ENCODE measurements around the gene ACAP3. TPM values are rescaled to one million over a fixed set of nuclear protein-coding genes. Genes with fewer than 3 reads are reported as not detected.

Gene ACAP3
- total RNA-seq: 10 to 100 TPM; 19.7 to 33.4 (median 26.9) TPM

- Histone ChIP-seq H3K4me3 (peak within 1 kb of the TSS; percentile 78 to 86 (median 80)), H3K27me3 (no peaks in the 10 kb centered on the region), H3K4me1 (peaks cover 25 to 34% of the 10 kb centered on the region in 2 donors), H3K36me3 (peaks cover 5% of the 10 kb centered on the region), H3K27ac (peak within 1 kb of the TSS; percentile 90 to 93), H3K9me3 (no peaks in the 10 kb centered on the region)
- peak; percentile 83 to 86 for DNase-seq (ENCODE audit: low spot score in 2 of 2)
- peak in 2 of 3 donors; percentile 10 to 17 for TF ChIP-seq CTCF (IDR thresholded peaks at IDR 0.05)
- no peak for TF ChIP-seq POLR2A (IDR thresholded peaks at IDR 0.05)
- TF ChIP-seq POLR2AphosphoS5 (IDR thresholded peaks at IDR 0.05): peak; percentile 56 to 85 (median 75)
- intact Hi-C loops (cut with DNase I; ENCODE audit: low total_unique reads): no loop called here
Observed at GRCh38 chr1:1307923-1308755, at the start of gene ACAP3, which contains the start of gene PUSL1. ACAP3 (minus strand) TSS chr1:1307930; CDS start chr1:1307815, 115 bp downstream. PUSL1 (plus strand) TSS chr1:1308597; CDS start chr1:1308644, 47 bp downstream.

GRCh38 chr1:1356796-1357401 is 49.2 kb upstream of the ACAP3 start:
- intact Hi-C loops (cut with DNase I; ENCODE audit: low total_unique reads): no loop called here
- Histone ChIP-seq H3K27me3 (no peaks in the 10 kb centered on the region), H3K4me1 (peaks cover 28 to 35% of the 10 kb centered on the region in 2 donors), H3K27ac (peak overlapping the region; percentile 92 to 98), H3K4me3 (peak overlapping the region; percentile 70 to 76 (median 71)), H3K36me3 (no peaks in the 10 kb centered on the region), H3K9me3 (no peaks in the 10 kb centered on the region)
- no peak for TF ChIP-seq POLR2AphosphoS5 (IDR thresholded peaks at IDR 0.05)
- no peak for TF ChIP-seq POLR2A (IDR thresholded peaks at IDR 0.05)
- TF ChIP-seq CTCF (IDR thresholded peaks at IDR 0.05): no peak
- no peak for DNase-seq (ENCODE audit: low spot score in 2 of 2)

- Histone ChIP-seq H3K27ac (peak overlapping the region; percentile 92 to 98), H3K36me3 (no peaks in the 10 kb centered on the region), H3K4me1 (peaks cover 27 to 29% of the 10 kb centered on the region in 2 donors), H3K27me3 (no peaks in the 10 kb centered on the region), H3K4me3 (peak overlapping the region; percentile 70 to 76 (median 71)), H3K9me3 (no peaks in the 10 kb centered on the region)
- intact Hi-C loops (cut with DNase I; ENCODE audit: low total_unique reads): no loop called here
- no peak for DNase-seq (ENCODE audit: low spot score in 2 of 2)
- TF ChIP-seq POLR2AphosphoS5 (IDR thresholded peaks at IDR 0.05) (no peak), CTCF (IDR thresholded peaks at IDR 0.05) (no peak)
Observed at GRCh38 chr1:1356166-1356795, 48.6 kb upstream of the ACAP3 start.

GRCh38 chr1:1355416-1355815 is 47.7 kb upstream of the ACAP3 start:
- Histone ChIP-seq H3K9me3 (no peaks in the 10 kb centered on the region), H3K36me3 (no peaks in the 10 kb centered on the region), H3K4me1 (peaks cover 20 to 23% of the 10 kb centered on the region in 2 donors), H3K27ac (peak overlapping the region in 1 of 2 donors; percentile 98), H3K4me3 (peak overlapping the region; percentile 24 to 76 (median 70)), H3K27me3 (no peaks in the 10 kb centered on the region)
- no peak for TF ChIP-seq POLR2A (IDR thresholded peaks at IDR 0.05)
- no peak for TF ChIP-seq CTCF (IDR thresholded peaks at IDR 0.05)
- TF ChIP-seq POLR2AphosphoS5 (IDR thresholded peaks at IDR 0.05): no peak
- intact Hi-C loops (cut with DNase I; ENCODE audit: low total_unique reads): no loop called here
- DNase-seq (ENCODE audit: low spot score in 2 of 2): no peak

Data from breast epithelium (tissue), 4 donors.